ENCODE measurements around the gene C7orf33.

GRCh38 chr7:148558914-148559313, 31.7 kb upstream of the C7orf33 start:
- TF ChIP-seq CTCF (IDR thresholded peaks at IDR 0.05) (no peak), POLR2AphosphoS5 (IDR thresholded peaks at IDR 0.05) (no peak)
